Measurements from ENCODE around the gene CSRNP2.
"Not testable (repeated sequence)": the region's sequence is repeated elsewhere in the genome, so short reads cannot be mapped to it uniquely, and the experiment has no call there.

Gene CSRNP2

GRCh38 chr12:51028126-51028812 lies 55.1 kb downstream of the CSRNP2 start:
- DNase-seq (ENCODE audit: low read depth): no peak

- DNase-seq (ENCODE audit: low read depth): no peak
Measured at GRCh38 chr12:51027342-51027835, 56.0 kb downstream of the CSRNP2 start.

GRCh38 chr12:51025836-51026638 lies 57.4 kb downstream of the CSRNP2 start, which contains the start of gene SLC11A2:
TSS of gene SLC11A2 (minus strand) at chr12:51026384. CDS start at chr12:51010728, 15,656 bp downstream.
- DNase-seq (ENCODE audit: low read depth): peak; percentile 86

- DNase-seq (ENCODE audit: low read depth): no peak
Measured at GRCh38 chr12:51025338-51025835, 58.0 kb downstream of the CSRNP2 start.

GRCh38 chr12:51023625-51024382 lies 59.6 kb downstream of the CSRNP2 start:
- DNase-seq (ENCODE audit: low read depth): no peak

GRCh38 chr12:51021694-51022093 lies 61.7 kb downstream of the CSRNP2 start:
- DNase-seq (ENCODE audit: low read depth): no peak

GRCh38 chr12:51020448-51021182 lies 62.8 kb downstream of the CSRNP2 start:
- DNase-seq (ENCODE audit: low read depth): no peak

GRCh38 chr12:51019927-51020326 lies 63.5 kb downstream of the CSRNP2 start:
- DNase-seq (ENCODE audit: low read depth): no peak

GRCh38 chr12:51018956-51019355 lies 64.4 kb downstream of the CSRNP2 start:
- DNase-seq (ENCODE audit: low read depth): no peak

- no peak for DNase-seq (ENCODE audit: low read depth)
Measured at GRCh38 chr12:51017452-51017851, 65.9 kb downstream of the CSRNP2 start.

GRCh38 chr12:51014467-51014866 lies 68.9 kb downstream of the CSRNP2 start:
- DNase-seq (ENCODE audit: low read depth): not testable (repeated sequence)

GRCh38 chr12:51013441-51013840 lies 70.0 kb downstream of the CSRNP2 start:
- DNase-seq (ENCODE audit: low read depth): no peak

- DNase-seq (ENCODE audit: low read depth): no peak
Measured at GRCh38 chr12:51012570-51013236, 70.7 kb downstream of the CSRNP2 start.

GRCh38 chr12:51011955-51012354 lies 71.4 kb downstream of the CSRNP2 start:
- no peak for DNase-seq (ENCODE audit: low read depth)
